Measurements from ENCODE around the gene PPIL6.
A peak's percentile ranks its signal among the peaks of the same experiment; 100 is the strongest.

The PPIL6 gene

DNA sequence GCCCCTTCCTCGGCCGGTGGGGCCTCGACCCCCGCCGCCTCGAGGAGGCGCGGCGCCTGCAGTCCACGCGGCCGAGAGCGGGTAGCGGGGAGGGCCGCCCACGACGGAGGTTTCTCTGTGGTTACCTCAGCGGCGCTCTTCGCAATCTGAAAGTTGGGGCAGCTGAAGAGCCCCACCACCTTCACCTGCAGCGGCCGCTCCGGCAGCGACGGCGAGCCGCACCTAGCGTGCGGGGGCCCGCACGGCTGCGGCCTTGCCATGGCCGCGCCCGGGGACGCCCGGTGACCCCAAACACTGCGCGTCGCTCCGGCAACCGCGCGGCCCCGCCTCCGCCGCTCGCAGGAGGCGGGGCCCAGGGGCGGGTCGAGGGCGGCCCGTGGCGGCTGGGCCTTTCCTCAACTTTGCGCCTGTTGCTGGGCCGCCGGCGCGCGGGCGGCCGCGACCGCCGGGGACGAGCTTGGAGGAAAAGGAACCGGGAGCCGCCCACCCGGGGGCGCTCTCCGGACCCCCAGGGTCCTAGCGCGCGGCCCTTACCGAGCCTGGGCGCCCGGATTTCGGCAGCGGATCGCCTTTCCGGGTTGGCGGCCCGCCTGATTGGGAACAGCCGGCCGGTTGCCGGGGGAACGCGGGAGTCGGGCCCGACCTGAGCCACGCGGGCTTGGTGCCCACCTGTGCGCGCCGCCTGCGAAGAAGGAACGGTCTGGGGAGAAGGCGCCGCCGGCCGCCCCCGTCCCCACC is at the start of gene PPIL6, which contains the start of gene SMPD2:
PPIL6 (minus strand) TSS at position 298 of the 738 bp plus-strand sequence; CDS start at position 260, 38 bp downstream.
SMPD2 (plus strand) TSS at position 394 of the 738 bp plus-strand sequence. CDS start 398 bp downstream, outside the sequence.
- DNase-seq: peak; percentile 84

DNA sequence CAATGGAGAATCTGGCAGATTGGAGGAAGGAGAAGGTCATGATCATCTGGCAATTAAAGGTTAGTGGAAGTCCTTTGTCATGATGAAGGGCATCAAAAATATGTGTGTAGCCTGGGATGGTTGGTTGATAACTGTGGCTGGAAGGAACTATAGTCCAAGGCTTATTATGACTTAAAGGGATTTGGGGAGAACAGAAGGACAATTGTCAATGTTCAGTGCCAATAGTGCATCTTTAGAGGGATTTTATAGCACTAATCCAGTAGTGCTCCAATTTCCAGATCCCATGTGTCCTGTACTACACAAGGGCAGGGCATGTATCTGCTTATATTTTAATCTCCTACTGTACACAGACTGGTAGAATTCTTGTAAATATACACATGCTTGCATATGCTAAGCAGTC is 47.6 kb upstream of the PPIL6 start:
- DNase-seq: no peak

DNA sequence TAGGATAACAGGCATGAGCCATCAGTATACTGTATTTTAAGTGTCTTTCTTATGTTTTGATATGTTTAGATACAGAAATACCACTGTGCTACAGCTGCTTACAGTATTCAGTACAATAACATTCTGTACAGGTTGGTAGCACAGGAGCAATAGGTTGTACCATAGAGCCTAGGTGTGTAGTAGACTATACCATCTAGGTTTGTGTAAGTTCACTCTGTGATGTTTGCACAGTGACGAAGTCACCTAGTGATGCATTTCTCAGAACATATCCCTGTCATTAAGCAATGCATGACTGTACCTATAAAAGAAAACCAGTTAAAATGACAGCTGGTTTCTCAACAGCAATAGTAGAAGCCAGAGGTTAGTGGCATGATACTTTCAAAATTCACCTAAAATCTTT is 45.6 kb upstream of the PPIL6 start:
- no peak for DNase-seq

DNA sequence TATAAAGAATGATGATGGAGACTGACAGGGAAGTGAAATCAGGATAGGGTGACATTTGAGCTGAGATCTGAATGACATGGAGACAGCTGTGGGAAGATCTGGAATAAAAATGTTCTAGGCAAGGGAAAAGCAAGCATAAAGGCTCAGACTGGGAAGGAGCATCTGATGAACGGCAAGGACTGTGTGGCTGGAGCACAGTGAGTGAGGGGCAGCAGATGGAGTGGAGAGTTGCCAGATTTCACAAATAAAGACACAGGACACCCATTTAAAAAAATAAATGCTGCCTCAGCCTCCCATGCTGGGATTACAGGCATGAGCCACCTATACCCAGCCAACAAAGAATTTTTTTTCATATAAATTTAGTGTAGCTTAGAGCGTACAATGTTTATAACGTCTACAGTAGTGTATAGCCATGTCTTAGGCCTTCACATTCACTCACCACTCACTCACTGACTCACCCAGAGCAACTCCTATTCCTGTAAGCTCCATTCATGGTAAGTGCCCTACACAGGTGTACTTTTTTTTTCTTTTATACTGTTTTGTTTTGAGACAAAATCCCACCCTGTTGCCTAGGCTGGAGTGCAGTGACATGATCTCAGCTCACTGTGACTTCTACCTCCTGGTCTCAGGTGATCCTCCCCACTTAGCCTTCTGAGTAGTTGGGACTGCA is 45.0 kb upstream of the PPIL6 start:
- no peak for DNase-seq

DNA sequence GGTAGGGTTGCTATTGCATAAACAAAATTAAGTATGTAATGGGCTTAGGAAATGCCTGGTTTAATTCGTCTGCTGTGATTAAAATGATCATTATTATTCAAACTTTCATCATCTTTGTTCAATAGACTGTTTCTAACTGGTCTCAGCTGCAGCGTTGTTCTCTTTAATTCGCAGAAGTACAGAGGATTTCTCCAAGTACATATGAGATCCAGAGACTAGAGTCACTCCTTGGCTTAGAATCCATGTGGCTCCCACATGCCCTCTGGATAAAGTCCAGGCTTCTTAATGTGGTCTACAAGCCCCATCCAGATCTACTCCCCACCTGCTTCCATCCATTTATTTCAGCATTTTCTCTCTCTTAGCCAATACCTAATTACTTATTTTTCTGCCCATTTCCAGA is 43.7 kb upstream of the PPIL6 start:
- DNase-seq: no peak

DNA sequence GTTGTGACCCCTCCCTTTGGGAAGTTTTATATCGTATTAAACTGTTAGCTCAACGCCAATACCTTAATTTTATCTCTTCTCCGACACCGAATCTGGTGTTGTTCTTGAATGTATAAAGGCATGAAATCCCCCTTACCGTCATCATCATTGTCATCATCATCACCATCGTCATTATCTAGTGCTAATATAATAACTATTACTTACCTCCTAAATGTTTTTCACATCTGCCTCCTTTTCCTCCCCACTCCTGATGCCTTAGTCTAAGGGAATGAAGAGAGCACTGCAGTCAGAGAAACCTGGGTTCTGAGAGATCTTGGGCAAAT is 43.3 kb upstream of the PPIL6 start:
- no peak for DNase-seq

DNA sequence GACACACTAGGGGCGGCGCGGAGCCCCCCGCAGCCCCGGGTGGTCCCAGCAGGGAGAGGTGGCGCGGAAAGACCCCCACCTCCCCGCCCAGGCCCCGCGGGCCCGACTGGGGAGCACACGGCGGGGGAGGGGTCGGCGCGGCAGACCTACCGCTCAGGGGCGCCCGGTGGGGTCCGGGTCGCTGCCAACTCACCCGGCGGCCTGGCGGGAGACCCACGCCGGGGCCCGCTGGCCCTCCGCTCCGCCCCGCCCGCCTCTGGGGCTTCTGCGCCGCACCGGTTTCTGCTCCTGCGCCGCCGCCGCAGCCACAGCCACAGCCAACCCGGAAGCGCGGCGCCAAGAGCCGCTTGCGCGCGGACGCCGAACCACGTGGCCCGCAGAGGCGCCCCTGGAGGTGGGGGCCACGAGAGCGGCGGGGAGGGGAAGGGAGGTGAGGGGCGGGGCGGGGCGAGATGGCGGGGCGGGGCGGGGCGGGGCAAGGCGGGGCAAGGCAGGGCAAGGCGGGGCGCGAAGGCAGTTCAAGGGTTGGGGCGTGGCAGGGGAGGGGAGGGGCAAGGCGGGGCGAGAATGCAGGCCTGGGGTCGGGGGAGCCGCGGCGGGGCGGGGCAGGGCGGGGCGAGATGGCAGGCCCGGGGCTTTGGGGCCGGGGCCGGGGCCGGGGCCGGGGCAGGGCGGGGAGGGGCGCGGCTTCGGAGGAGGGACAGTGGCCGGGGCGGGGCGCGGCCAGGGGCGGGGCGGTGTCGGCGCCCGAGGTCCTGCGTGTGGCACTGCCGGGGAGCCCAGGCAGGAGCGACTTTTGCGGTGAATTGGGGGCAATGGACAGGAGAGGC is 42.7 kb upstream of the PPIL6 start, which contains the start of gene ZBTB24:
ZBTB24 (minus strand) TSS at position 315 of the 830 bp plus-strand sequence. CDS start 1,193 bp downstream, outside the sequence.
- DNase-seq: peak; percentile 88

DNA sequence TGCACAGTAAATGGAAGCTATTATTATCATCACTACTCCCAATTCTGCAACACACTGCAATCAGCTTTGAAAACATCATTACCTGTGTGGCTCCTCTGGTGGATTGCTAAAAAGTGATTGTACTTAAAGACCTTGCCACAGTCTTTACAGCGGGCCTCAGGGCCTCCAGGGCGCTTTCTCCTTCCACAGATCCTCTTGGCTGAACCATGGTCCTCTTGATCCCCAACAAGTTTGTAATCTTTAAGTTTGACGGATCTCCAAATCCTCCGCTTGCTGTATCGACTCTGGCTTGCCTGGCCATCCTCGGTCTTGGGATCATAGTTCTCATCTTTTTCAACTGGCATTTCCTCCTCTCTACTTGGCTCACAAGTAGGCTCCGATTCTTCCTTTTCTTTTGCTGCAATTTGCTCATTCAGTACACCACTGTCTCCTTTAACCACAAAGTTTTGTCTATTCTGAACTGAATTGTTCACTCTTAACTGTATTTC is 40.6 kb upstream of the PPIL6 start:
- DNase-seq: no peak

DNA sequence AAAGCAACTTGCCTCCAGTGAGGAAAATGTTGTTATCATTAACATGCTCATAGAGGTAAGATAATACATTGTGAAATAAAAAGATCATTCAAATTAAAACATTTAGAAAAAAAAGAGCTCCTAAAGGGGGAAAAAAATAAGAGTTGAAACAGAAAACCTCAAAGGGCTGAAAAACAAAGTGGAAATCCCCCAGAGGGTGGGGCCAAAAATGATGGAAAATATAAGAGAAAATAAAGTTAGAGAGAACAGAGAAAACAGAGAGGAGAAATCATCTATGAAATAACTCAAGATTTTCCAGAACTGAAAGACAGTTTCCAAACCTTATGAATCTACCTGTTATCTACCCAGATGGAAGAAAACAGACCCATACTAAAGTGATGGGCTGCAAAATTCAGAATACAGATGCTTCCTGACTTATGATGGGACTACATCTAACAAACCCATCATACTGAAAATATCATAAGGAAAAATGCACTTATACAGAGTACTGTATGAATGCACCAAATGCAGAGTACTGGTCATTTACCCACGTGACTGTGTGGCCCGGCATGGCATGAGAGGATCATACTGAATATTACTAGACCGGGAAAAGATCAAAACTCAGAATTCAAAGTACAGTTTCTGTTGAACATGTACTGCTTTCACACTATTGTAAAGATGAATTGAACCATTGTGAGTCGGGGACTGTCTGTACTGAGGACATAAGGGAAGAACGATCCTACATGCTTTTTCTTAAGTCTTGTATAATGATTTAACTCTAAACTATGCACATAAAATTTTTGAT is 38.6 kb upstream of the PPIL6 start:
- no peak for DNase-seq

DNA sequence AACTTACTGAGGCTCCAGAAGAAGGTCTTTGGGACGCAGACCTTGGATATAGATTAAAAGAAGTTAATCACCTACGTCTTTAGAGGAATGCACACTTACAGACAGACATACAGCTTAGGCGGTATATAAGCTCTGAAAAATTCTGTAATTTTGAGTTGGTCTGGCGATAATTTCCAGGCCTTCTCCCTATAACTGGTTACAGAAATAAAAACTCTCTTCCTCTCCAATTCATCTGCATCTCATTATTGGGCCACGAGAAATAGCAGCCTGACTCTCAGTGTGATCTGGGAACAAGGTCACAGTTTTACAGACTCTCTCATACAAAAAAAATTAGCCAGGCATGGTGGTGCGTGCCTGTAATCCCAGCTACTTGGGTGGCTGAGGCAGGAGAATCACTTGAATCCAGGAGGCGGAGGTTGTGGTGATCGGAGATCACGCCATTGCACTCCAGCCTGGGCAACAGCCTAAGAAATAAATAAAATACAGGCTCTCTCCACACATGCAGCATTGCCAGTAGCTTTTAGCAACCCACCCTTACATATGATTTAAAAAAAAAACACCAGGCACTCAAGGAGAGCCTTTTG is 37.9 kb upstream of the PPIL6 start:
- DNase-seq: no peak

DNA sequence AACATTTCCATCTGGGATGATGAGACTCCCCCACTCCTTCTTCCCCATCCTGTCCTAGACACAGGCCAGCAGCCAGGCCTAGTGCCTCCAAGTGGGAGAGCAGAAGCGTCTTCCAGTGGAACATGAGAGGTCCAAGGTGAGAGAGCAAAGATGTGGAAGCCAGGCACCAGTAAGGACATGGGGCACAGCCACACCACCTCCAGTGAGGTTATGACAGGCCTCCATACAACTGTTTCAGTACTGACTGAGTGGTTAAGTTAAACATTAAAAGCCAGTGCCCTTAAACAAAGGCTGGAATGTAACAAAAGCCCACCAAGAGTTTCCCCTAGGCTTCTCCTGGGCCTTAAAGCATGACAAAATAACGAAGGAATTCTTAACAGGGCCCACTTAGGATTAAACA is 37.3 kb upstream of the PPIL6 start:
- DNase-seq: no peak

DNA sequence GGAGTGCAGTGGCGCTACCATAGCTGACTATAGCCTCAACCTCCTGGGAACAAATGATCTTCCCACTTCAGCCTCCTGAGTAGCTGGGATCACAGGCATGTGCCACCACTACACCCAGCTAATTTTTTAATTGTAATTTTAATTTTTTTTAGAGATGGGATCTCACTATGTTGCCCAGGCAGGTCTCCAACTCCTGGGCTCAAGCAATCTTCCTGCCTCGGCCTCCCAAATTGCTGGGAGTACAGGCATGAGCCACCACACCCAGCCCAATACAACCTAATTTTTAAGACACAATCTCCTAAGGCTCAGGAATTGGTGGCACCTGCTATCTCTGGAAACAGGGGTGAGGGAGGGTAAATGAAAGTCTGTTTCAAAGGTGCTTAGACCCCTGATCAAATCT is 36.8 kb upstream of the PPIL6 start:
- no peak for DNase-seq

DNA sequence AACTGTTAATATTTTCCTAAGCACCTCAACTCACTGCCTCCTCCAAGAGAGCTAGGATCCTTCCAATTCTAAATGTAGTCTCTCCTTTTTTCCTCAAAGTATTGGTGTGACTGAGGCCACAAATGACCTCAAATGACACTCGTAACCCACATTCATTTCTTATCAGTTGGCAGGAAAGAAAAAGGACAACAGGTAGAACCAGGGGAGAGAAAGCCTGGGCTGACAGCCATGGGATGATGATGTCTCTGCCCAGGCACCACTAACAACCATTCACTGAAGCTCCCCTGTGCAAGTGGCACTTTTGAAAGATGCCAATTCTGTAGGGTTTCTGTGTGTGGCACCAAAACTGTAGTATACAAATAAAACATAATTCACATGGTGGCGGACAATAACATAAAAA is 35.2 kb upstream of the PPIL6 start:
- DNase-seq: no peak

DNA sequence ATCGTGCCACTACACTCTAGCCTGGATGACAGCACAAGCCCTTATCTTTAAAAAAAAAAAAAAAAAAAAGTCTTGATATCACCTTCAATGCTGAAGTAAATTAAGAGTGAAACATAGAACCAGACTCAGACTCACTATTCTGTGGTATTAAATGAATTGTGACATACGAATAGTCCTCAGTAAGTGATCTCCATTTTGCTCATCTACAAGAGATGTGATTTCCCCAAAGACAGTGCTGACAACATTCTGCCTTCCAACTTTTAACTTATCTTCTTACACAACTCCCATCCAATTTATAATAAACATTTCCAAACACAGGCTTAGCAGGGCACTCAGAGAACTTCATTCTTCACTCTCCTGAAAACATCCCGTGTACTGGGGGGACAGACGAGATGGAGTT is 34.6 kb upstream of the PPIL6 start:
- no peak for DNase-seq

DNA sequence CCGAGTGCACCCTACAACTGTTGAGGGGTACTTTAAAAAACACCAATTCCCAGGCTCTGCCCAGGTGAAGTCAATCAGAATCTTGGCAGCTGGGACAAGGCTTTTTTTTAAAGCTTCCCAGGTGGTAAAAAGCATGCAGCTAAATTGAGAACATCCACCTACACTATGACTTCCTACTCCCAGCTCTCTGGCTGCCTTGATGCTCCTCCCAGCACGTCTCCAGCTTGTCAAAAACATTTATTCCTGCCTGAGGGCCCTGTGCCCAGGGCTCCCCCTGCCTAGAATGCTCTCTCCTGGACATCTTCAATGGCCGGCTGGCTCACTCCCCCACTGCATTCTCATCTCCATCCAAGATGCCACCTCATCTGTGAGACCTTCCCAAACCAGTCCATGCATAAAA is 32.7 kb upstream of the PPIL6 start:
- DNase-seq: no peak

DNA sequence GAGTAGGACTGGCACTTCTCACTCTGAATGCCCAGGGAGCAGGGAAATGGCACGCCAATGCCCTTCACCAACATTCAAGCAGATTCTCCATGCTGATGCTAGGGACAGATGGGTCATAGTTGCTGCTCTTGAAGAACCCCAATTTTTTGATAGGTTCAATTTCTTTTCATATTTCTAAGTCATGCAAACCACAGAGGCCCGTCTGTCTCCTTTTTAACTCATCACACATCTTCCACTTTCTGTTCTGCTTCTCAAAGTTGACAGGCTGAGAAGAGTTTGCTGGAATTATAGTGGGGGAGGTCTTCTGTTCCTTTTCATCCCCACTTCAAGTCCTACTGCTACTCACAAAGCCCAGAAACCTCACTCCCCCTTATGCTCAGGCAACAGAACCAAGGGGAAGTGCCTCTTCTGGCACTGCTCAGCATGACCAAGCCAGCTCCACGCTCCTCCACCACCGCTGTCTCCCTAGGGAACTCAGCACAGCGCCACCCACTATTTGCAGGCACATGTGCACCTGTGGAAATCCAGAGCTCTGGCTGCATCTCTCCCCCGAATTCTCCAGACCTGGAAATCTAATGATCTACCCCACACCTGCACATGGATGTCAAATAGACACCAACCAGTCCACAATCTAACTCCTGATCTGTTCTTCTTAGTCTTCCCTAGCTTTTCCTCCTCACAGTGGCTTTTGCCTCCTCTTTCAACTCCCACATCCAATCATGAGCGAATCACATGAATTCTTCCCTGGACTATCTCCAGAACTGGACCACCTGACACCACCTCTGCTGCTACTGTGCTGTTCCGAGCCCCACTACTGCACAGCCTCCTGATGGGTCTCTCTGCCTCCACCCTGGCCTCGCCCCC is 31.9 kb upstream of the PPIL6 start:
- no peak for DNase-seq

DNA sequence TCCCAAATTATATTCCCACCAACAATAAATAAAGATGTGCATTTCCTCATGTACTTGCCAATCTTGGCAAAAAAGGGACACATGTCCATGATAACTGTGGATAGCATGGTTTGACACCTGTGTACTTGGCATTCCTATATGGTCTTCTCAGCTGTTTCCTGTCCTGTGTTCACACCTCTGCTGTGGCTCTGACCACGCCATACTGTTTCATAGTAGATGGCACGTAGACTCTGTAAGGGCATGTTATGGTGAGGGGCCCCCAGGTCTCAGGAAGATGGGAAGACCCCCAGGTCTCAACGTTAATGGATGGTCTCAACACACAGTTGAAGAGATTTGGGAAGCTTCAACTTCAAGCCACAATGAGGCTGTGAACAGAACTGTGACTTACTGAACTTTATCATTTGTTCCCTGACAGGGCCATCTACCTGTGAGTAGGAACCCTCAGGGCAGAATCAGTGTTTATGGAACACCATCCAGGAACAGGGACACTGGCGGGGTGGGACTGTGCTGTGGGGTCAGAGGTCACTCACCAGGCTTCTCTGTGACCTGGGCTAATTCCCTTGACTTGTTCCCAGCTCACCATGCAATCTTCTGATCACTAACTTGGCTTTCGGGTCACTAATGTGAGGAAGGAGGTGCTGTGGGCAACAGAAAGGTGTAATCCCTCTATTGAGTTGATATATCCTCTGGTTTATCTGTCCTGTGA is 30.8 kb upstream of the PPIL6 start:
- no peak for DNase-seq

DNA sequence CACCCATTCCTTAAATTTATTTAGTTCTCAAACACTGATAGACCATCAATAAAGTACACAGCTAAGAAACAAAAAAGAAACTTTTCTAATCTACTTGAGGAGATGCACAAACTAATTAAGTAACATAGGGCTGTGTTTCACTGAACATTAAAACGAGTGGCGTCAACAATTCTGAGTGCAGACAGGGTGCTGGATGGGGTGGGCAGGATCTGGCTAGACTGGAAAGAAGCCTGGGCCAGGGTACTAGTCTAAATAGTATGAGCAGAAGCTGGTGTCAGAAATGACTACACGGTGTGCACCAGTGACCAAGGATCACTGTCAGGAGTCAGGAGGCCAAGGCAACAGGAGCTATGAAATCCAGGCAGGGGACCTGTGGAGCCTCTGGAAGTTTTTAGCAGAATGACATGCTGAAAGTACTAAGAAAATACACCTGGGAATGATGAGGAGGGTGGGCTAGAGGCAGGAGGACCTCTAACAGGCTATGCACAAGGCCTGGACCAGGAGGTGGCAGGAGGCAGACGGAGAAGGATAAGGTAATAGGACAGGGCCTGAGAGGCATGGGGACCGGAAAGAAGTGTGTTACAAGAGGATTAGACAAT is 29.3 kb upstream of the PPIL6 start:
- no peak for DNase-seq

DNA sequence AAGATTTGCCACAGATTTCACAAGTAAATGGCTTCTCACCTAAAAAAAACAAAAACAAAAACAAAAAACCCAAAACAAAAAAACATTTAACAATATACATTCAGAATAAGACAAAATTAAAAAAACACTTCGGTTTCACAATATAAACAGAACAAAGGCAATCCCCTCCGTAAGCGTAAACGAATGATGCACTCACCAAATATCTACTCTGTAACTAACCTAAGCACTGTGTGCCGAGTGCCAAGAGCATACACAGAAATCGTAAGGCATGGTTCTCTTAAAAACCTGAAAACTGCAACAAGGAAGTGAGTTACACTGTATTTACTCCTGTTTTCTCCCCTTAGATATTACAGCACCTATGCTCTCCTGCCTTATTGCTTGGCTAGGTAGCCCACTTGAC is 27.3 kb upstream of the PPIL6 start:
- no peak for DNase-seq

All from hematopoietic multipotent progenitor cell treated with erythropoietin and hydrocortisone succinate and interleukin-3 and kit ligand, for 8 days (in vitro differentiated cells).